ENCODE results near the gene CLDN19.

GRCh38 chr1:42736152-42736551 lies 3.9 kb downstream of the CLDN19 start:
- TF ChIP-seq RAD21 (IDR thresholded peaks at IDR 0.05; ENCODE audit: low read depth) (no peak), EZH2 (IDR thresholded peaks at IDR 0.05) (no peak), CTCF (IDR thresholded peaks at IDR 0.05 in 2 of 3, conservative IDR thresholded peaks at IDR 0.05 in 1 of 3; ENCODE audit: borderline replicate concordance in 1 of 3, insufficient read depth in 1 of 3, low read depth in 2 of 3, low read length in 2 of 3) (peak in 2 of 3 experiments; percentile 44 to 64; a peak in 4 of 6 replicates), ZNF274 (IDR thresholded peaks at IDR 0.05; ENCODE audit: low read depth, low read length) (no peak), JUND (IDR thresholded peaks at IDR 0.05) (no peak), EZH2phosphoT487 (IDR thresholded peaks at IDR 0.05; ENCODE audit: borderline replicate concordance) (no peak), ZFX (IDR thresholded peaks at IDR 0.05) (no peak), REST (IDR thresholded peaks at IDR 0.05; ENCODE audit: low read depth) (no peak), POLR2A (IDR thresholded peaks at IDR 0.05; ENCODE audit: borderline replicate concordance, extremely low read depth, insufficient read depth, insufficient read length) (no peak), SRF (IDR thresholded peaks at IDR 0.05; ENCODE audit: low read depth) (no peak), POLR2AphosphoS5 (IDR thresholded peaks at IDR 0.05; ENCODE audit: low read depth, low read length) (no peak), SP1 (IDR thresholded peaks at IDR 0.05; ENCODE audit: low read depth) (no peak)
